Activated CD4-positive, alpha-beta T cell treated with anti-CD3 and anti-CD28 coated beads, Interleukin-2, amount 50 U/mL, for 48 hours (primary cell): Measurements from ENCODE around the gene LAMC3.

ENCODE experiments used
- DNase-seq, 2 experiments: peaks; one replicate each; pipeline ENCODE4 v3.0.0-alpha.2; 2020

Gene LAMC3

DNA sequence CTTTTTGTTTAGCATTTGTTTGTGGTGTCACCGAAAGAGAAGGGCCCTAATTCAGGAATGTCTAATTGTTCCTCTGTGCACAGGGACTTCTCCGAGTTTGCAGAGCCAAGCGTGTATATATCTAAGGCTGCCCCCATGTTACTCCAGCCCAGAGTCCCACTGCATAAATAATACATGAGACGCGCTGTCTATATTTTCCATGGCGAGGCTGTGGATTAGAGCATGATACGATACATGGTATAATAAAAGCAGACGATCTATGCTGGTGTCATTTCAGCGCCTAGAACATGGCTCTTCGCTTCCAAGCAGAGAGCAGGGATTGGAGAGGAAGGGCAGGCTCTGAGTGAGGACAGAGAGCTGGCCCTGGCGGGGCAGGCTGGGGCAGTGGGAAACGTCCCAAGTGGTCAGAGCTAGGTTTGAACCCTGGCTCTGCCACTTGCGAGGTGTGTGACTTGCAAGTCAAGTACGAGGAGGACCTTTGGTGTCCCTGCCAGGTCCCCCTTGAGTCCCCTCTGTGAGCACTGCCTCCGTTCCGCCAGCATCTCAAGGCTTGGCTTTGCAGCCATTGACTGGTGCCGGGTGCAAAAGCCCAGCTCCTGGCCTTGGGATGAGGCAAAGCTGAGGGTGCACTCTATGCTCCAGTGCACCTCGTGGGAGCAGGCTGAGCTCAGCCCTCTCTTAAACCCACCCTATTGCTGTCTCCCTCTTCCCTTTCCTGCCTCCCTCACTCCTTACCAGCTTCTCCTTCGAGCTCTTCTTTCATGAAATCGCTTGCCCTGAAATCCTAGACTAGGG is 29.2 kb upstream of the LAMC3 start:
- no peak for DNase-seq

DNA sequence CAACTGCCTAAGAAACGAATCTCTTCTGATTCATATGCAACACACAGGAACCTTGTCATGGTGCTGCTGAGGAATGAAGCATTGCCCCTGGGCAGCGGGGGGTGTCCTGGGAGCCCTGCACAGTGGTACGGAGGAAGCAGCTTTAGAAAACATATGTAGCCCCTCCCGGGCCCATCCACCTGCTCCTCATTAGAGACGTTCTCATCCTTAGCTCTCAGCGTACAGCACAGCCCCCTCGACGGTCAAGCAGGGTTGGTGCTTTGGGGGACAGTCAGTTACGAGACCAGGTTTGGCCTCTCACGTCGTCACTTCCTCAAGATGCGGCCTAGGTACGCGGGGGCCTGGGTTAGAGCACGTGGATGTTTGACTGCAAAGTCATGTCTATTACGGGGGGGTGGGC is 28.4 kb upstream of the LAMC3 start:
- no peak for DNase-seq

DNA sequence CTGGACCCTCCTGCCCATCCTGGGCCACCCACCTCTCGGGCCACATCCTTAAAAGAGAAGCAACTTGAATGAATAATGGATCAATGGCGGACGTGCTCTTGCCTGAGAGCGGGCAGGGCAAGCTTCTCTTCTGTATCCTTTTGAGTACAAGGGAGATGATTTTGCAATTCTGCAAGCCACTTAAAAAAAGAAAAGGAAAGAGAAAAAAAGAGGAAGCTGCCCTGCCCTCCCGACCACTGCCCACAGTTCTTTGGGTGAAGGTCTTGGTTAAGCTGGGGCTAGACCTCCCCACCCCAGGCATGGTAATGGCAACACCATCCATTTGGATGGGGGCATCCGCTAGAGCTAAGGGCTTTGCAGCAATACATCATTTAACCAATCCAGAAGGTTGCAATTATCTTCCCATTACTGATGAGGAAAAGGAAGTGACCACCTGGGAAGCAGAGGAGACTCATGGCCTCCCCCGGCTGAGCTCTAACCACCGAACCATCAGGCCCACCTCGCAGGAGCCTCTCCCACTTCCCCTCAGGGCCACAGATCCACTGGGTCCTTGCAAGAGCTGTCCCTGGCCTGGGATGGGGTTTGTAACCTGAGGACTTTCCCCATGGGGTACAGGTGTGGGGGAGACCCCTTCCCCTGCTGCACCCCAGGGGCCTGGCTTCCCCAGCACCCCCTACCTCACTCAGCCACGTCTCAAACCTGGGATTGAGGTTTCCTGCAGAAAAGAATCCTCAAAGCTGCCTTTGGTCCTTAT is 27.8 kb upstream of the LAMC3 start:
- no peak for DNase-seq

DNA sequence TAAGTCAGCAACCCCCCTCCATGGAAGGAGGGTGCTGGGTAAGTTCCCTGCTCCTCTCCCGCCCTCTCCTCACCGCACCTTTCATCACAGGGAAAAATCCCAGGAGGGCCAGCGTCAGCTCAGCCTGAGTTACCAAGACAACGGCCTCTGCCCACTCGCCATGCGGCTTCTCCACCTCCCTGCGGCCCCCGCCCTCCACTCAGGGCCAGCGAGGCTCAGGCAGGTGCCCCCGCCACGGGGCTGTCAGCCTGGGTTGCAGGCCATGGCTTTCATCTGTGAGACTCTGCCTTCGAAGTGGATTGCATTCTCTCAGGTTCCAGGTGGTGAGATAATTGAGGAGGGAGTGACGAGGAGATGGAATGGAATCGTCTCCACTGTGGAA is 27.2 kb upstream of the LAMC3 start:
- DNase-seq: no peak

DNA sequence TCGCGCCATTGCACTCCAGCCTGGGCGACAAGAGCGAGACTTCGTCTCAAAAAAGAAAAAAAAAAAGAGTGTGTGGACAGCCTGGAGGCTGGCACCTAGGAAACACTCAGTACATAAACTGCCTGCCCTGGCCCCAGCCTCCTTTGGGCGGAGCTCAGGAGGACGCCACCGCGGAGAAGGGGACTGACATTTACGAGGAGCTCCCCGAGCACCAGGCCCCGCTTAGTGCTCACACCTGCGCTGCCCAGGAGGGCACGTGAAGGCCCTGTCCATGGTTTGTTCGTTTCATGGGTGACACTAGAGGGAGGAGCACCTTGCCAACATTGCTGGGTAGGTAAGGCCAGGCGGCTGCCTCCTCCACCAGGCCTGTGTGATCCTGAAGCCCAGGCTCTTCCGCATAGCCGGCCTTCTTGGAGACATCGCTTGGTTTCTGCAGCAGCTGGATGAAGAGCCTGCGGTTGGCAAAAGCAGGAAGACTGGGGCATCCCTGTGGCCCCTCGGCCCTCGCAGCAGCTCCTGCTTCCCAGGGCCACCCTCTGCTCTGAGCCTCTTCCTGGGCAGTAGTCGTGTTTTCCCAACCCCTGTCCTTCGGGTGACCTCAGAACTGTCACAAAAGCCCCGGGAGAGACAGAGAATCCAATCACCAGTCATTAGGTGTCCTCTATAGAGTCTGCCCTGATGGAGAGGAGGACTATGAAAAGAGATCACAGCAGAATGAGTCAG is 26.2 kb upstream of the LAMC3 start:
- DNase-seq: no peak

DNA sequence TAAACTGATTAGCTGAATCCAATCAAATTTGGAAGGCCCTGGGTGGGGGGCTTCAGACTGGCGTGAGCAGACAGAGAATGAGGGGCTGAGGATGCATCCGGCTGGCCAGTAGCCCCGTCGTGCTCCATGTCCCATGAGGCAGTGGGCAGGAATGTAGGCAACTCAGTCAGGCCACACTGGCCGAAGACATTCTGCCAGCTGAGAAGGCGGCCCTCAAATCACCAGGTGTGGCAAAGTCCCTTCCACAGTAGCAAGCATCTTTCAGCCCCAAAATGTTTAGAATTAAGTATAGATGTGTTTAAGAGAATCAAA is 25.7 kb upstream of the LAMC3 start:
- no peak for DNase-seq

DNA sequence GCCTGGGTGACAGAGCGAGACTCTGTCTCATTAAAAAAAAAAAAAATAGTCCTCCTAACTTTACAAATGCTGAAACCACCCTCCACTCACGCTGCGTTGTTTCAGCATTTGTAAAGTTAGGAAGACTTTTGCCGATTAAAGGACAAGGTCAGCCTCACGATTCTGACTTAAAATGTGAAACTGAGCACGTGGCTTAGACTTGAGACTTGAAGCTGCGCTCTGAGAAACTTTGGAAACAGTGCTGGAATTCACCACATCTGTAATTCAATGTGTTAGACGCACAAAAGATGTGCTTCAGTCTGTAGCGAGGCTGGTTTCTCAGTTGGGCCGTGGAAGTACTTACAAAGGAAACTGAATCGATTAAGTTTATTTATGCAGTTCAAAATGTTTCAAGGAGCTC is 25.0 kb upstream of the LAMC3 start:
- DNase-seq: no peak

GRCh38 chr9:130984521-130984920 is 24.5 kb upstream of the LAMC3 start:
- no peak for DNase-seq

DNA sequence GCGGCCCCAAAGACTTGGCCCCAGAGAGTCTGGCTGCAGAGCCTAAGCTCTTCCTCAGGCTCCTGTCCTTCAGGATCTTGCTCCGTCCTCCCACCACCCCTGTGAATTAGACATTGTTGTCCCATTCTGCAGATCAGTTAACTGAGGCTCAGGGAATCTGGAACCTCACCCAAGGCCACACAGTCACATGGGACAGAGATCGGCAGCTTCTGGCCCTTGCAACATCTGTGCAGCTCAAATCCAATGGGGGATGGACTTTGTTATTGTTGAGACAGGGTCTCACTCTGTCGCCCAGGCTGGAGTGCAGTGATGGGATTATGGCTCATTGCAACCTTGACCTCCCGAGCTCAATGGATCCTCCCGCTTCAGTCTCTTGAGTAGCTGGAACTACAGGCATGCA is 23.9 kb upstream of the LAMC3 start:
- no peak for DNase-seq

- no peak for DNase-seq
These were observed 23.3 kb upstream of the LAMC3 start for GRCh38 chr9:130985606-130986162.

GRCh38 chr9:130986356-130986965 is 22.5 kb upstream of the LAMC3 start:
- no peak for DNase-seq

DNA sequence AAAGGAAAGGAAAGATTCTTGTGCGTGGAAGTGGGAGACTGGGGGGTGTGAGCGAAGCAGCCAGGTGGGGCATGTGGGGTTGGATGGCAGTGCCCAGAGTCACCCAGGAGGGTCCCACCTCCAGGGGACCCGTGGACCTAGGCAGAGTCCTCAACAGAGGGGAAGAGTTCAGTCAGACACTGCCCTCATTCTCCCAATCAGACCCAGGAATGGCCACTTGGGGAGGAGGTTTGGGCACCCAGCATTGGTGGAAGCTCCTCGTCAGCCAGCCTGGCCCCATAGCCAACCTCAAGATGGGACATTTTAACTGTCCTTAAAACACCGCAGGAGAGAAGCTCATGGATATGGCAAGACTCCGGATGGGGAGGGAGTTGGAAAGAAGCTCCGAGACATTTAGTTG is 21.9 kb upstream of the LAMC3 start:
- DNase-seq: no peak

- DNase-seq: no peak
These were observed 21.1 kb upstream of the LAMC3 start for GRCh38 chr9:130987738-130988399.

DNA sequence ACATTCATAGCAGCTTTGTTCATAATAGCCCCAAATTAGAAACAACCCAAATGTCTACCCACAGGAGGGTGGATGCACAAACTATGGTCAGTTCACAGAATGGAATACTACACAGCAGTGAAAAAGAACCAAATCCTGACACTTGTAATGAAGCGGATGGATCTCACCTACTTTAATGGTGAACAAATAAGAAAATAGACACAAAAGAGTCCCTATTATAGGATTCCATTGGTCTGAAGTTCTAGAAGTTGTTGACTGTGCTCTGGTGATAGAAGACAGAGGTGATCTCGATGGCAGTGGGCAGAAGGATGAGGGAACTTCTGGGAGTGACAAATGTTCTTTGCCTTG is 20.6 kb upstream of the LAMC3 start:
- no peak for DNase-seq

GRCh38 chr9:130988905-130989304 is 20.1 kb upstream of the LAMC3 start:
- no peak for DNase-seq

- no peak for DNase-seq
These were observed 19.6 kb upstream of the LAMC3 start for GRCh38 chr9:130989391-130989790.

GRCh38 chr9:130989891-130990290 is 19.1 kb upstream of the LAMC3 start:
- no peak for DNase-seq

DNA sequence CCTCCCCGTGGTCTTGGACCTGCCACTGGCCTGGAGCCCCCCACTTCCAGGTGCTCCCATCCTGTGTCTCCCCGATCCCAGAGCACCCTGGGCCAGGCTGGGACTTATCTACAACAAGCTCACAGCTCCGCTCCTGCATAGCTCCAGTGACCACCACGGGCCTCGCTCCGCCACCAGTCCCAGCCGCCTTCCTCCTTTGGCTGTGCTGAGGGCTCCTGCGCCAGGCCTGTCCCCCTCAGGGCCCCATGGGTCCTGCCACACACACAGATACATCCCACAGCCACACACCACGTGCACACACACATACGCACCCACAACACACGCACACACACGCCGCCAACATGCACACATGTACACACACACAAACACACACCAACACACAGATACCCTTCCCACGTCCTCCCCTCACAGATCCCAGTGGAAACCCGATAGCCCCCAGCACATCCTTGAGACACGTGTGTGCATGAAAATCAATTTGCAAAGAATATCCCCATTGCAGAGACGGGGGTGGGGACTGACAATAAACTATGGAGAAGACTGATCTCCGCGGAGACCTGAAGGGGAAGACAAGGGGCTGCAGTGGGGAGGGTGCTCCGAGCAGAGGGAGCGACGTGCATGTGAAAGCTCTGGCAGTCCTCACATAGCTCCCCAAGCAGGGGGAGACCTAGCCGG is 18.5 kb upstream of the LAMC3 start:
- no peak for DNase-seq

DNA sequence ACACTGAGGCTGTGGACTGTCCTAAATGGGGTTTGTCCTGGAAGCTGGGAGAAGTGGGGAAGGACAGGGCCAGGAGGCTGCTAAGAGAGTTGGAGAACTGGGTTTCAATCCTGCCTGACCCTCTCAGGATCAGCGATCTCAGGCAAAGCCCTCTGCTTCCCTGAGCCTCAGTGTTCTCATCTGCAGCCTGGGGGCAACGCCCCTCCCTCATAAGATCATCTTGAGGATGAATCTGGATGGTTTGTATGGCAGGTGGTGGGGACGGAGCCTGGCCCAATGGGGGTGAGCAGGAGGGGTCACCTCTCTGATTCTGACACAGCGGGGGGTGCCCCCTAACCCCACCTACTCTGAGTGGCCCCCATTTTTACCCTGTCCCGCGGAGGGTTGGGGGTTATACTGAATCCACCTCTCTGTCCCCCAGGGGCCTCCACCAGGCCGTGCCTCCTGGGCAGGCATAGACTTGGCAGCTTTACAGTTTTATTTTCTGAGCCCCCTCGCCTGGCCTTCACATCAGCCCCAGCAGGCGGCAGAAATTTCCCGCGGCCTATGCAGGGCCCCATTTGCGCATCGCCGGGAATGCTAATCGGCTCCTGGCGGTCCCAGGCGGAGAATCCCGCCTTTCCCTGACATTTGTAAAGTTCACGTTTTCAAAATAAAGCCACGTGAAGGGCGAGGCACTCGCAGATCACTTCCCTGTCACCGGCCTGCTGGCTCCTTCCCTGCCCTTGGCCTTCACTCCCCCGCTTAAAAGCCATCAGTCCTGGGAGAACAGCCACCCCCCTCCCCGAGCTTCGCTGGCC is 17.8 kb upstream of the LAMC3 start:
- no peak for DNase-seq

DNA sequence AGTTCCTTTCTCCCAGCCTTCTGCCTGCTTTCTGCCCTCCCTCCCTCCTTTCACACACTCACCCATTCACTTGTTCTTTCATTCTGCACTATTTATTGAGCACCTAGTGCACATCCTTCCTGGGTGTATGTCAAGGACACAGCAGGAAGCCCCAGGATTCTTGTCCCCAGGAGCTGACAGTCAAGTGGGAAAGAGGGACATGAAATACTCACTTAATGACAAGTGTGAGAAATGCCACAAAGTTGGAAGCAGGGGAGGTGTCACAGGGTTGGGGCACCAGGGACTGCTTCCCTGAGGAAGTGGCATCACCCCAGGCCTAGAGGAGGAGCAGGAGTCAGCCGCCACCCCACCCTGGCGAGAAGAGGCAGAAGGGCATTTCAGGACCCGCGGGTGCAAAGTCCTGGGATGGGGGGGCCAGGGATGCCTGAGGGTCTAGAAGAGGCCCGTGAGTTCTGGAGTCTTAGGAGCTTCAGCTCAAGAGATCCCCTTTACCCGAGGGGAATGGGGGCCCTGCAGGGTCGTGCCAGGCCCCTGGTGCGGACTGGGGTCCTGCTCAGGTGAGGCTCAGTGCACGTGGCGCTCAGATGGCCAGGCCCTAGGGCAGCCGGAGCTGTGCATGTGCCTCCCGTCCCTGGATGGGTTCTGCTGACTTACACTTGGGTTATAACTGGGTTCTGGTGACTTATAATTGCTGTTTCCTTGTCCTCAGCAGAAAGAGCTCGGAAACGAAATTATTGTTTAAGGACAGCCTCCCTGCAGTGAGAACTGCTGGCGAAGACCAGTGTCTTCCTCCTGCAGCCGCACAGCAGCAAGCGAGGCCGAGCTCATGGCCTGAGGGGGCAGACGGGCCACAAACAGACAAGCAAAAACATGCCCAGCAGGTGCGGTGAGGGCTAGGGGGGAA is 16.9 kb upstream of the LAMC3 start:
- DNase-seq: no peak
